IMR-90 (cell line): ENCODE measurements around the gene BCAS4. TPM values are rescaled to one million over a fixed set of nuclear protein-coding genes. Genes with fewer than 3 reads are reported as not detected.

Experiments
- ATAC-seq: fragments of 200-7000 bp; cut with Tn5 transposase; 2 replicates; pipeline ENCODE4 v1.9.1; 2020; ENCODE audit warnings: low read depth, mild to moderate bottlenecking, moderate library complexity
- BruUV-seq: library from RNA; stranded (reverse); fragments of 400-500 nt; replicated peaks from 2 replicates; lab custom pipeline; 2021; lab: Mats Ljungman, UMichigan
- CTCF ChIA-PET: fragments of 300-600 bp; formaldehyde crosslinking; extraction: SDS; loops from one replicate; lab custom pipeline; 2021; ENCODE audit warnings: antibody characterized with exemption; lab: Yijun Ruan, JAX
- POLR2A ChIA-PET: fragments of 300-600 bp; sonication (Branson Sonifier 250); formaldehyde crosslinking; loops from one replicate; lab custom pipeline; 2022; ENCODE audit warnings: antibody characterized with exemption; ENCODE audit not compliant: unreplicated experiment; lab: Charles Lee
- DNase-seq: peaks from one replicate; pipeline ENCODE4 v3.0.0; 2013
- H2AFZ ChIP-seq: replicated peaks from 2 replicates; pipeline ENCODE3; 2013; ENCODE audit warnings: low read length, mild to moderate bottlenecking; ENCODE audit not compliant: poor library complexity
- H2AK5ac ChIP-seq: 2 replicates; pipeline ENCODE4 v1.6.1; 2013; ENCODE audit warnings: low read depth, low read length, inconsistent platforms
- H2AK9ac ChIP-seq: replicated peaks from 2 replicates; pipeline ENCODE3; 2013; ENCODE audit warnings: mild to moderate bottlenecking, low read depth, low read length, moderate library complexity; ENCODE audit not compliant: poor library complexity
- H2BK120ac ChIP-seq: 2 replicates; pipeline ENCODE4 v1.6.1; 2013; ENCODE audit warnings: low read depth, low read length, inconsistent platforms
- H2BK15ac ChIP-seq: 3 replicates; pipeline ENCODE4 v1.6.1; 2013; ENCODE audit warnings: low read depth, low read length, inconsistent platforms
- H2BK20ac ChIP-seq: 2 replicates; pipeline ENCODE4 v1.6.1; 2013; ENCODE audit warnings: low read depth, mild to moderate bottlenecking, inconsistent platforms, low read length, moderate library complexity
- H2BK5ac ChIP-seq: 2 replicates; pipeline ENCODE4 v1.6.1; 2013; ENCODE audit warnings: mild to moderate bottlenecking, low read depth, low read length, inconsistent platforms; ENCODE audit not compliant: poor library complexity, severe bottlenecking
- H3K14ac ChIP-seq: replicated peaks from 2 replicates; pipeline ENCODE4 v1.6.1; 2013; ENCODE audit warnings: low read depth, low read length, inconsistent platforms
- H3K18ac ChIP-seq: 2 replicates; pipeline ENCODE4 v1.6.1; 2013; ENCODE audit warnings: low read depth, low read length, control low read depth
- H3K23ac ChIP-seq: 2 replicates; pipeline ENCODE4 v1.6.1; 2013; ENCODE audit warnings: low read depth, low read length, inconsistent platforms
- H3K27ac ChIP-seq: 2 replicates; pipeline ENCODE4 v1.5.1; 2013; ENCODE audit warnings: mild to moderate bottlenecking, control low read depth, low read length; ENCODE audit not compliant: insufficient read depth
- H3K27me3 ChIP-seq: 2 replicates; pipeline ENCODE4 v1.6.1; 2013; ENCODE audit warnings: low read length; ENCODE audit not compliant: control insufficient read depth, insufficient read depth
- H3K36me3 ChIP-seq: 2 replicates; pipeline ENCODE4 v1.6.1; 2013; ENCODE audit warnings: low read length, mixed read lengths; ENCODE audit not compliant: control insufficient read depth, insufficient read depth
- H3K4ac ChIP-seq: 2 replicates; pipeline ENCODE4 v1.6.1; 2013; ENCODE audit warnings: low read depth, low read length, inconsistent platforms
- H3K4me1 ChIP-seq: 2 replicates; pipeline ENCODE4 v1.6.1; 2013; ENCODE audit warnings: low read length, mixed read lengths; ENCODE audit not compliant: control insufficient read depth, insufficient read depth
- H3K4me2 ChIP-seq: 2 replicates; pipeline ENCODE4 v1.6.1; 2013; ENCODE audit warnings: low read depth, mild to moderate bottlenecking, control low read depth, low read length, moderate library complexity
- H3K4me3 ChIP-seq: 2 replicates; pipeline ENCODE4 v1.5.1; 2013; ENCODE audit warnings: low read depth, mild to moderate bottlenecking, control low read depth, low read length, moderate library complexity; ENCODE audit not compliant: insufficient read depth
- H3K56ac ChIP-seq: 2 replicates; pipeline ENCODE4 v1.6.1; 2013; ENCODE audit warnings: low read length, inconsistent platforms; ENCODE audit not compliant: insufficient read depth; ENCODE audit errors: extremely low read depth
- H3K79me1 ChIP-seq, 2 experiments: 2 replicates each; pipeline ENCODE4 v1.6.1; 2013; ENCODE audit warnings: low read length in 2 of 2, inconsistent platforms in 1 of 2, low read depth in 1 of 2
- H3K9ac ChIP-seq: 2 replicates; pipeline ENCODE4 v1.6.1; 2013; ENCODE audit warnings: low read depth, low read length, control low read depth
- H3K9me1 ChIP-seq: 2 replicates; pipeline ENCODE4 v1.6.1; 2013; ENCODE audit warnings: low read length, inconsistent platforms; ENCODE audit not compliant: insufficient read depth
- H3K9me3 ChIP-seq: 2 replicates; pipeline ENCODE4 v1.6.1; 2013; ENCODE audit warnings: low read length; ENCODE audit not compliant: control insufficient read depth, insufficient read depth
- H4K20me1 ChIP-seq: 2 replicates; pipeline ENCODE4 v1.6.1; 2013; ENCODE audit warnings: low read length, inconsistent platforms; ENCODE audit not compliant: insufficient read depth
- H4K5ac ChIP-seq: 2 replicates; pipeline ENCODE4 v1.6.1; 2013; ENCODE audit warnings: mild to moderate bottlenecking, low read depth, low read length, control low read depth
- H4K8ac ChIP-seq, 2 experiments: 2 replicates each; pipeline ENCODE4 v1.6.1; 2013; ENCODE audit warnings: low read depth in 2 of 2, low read length in 2 of 2, control low read depth in 1 of 2, inconsistent platforms in 1 of 2
- H4K91ac ChIP-seq: 2 replicates; pipeline ENCODE4 v1.6.1; 2013; ENCODE audit warnings: low read depth, low read length, inconsistent platforms; ENCODE audit not compliant: insufficient read depth
- BHLHE40 ChIP-seq: fragments of 150-350 bp; IDR thresholded peaks from 2 replicates; pipeline ENCODE4 v1.6.1; 2016; ENCODE audit warnings: mild to moderate bottlenecking, low read depth, low read length
- FOS ChIP-seq: fragments of 150-350 bp; IDR thresholded peaks from 2 replicates; pipeline ENCODE4 v1.6.1; 2016; ENCODE audit warnings: low read depth, low read length
- NFE2L2 ChIP-seq: fragments of 150-350 bp; IDR thresholded peaks from 2 replicates; pipeline ENCODE4 v1.6.1; 2016; ENCODE audit warnings: low read depth, mild to moderate bottlenecking, low read length
- POLR2A ChIP-seq: IDR thresholded peaks from 2 replicates; pipeline ENCODE4 v1.6.1; 2012; ENCODE audit warnings: mild to moderate bottlenecking, low read depth, low read length
- RCOR1 ChIP-seq: IDR thresholded peaks from 2 replicates; pipeline ENCODE4 v1.6.1; 2012; ENCODE audit warnings: mild to moderate bottlenecking, low read length, improper control_type of control experiment; ENCODE audit not compliant: insufficient replicate concordance
- WGBS, 2 experiments: methylation state at CpG; one replicate each; pipeline versions ENCODE4 v1.1.5 to v1.1.7; 2013; ENCODE audit warnings: missing lambda C conversion rate in 2 of 2; ENCODE audit not compliant: insufficient read length in 1 of 2; ENCODE audit errors: extremely low coverage in 2 of 2; 5-methylcytosine and 5-hydroxymethylcytosine counted together
- dilution Hi-C: fragments of 300-500 bp; cut with HindIII; formaldehyde crosslinking; loops from one replicate; pipeline ENCODE4 v1.14.3; 2018; ENCODE audit warnings: low sequenced_read_pairs; ENCODE audit not compliant: unreplicated experiment
- in situ Hi-C: fragments of 300-500 bp; cut with MboI; formaldehyde crosslinking; loops from 3 replicates; pipeline ENCODE4 v1.14.3; 2019; ENCODE audit warnings: low sequenced_read_pairs, inconsistent platforms, mixed read lengths
- intact Hi-C: fragments of 100-400 bp; cut with micrococcal nuclease; formaldehyde crosslinking; loops from 2 replicates; pipeline ENCODE4 v1.10.0; 2022
- polyA plus RNA-seq, 3 experiments: library from polyadenylated mRNA; depleted of rRNA; stranded (reverse); fragments of >200 nt; gene quantifications; 2 replicates each; pipeline ENCODE4 v1.2.3, GENCODE V29; 2012; ENCODE audit warnings: low replicate concordance in 1 of 3
- total RNA-seq: library from RNA; depleted of rRNA; stranded (reverse); fragments of >200 nt; gene quantifications from 2 replicates; pipeline ENCODE4 v1.2.3, GENCODE V29; 2012
- TF ChIP-seq, protein P1 (sequence below): fragments of 150-350 bp; IDR thresholded peaks from 2 replicates; pipeline ENCODE4 v1.6.1; 2017; ENCODE audit warnings: mild to moderate bottlenecking, antibody characterized with exemption, low read length, low read depth

BCAS4 gene
- total and polyA plus RNA-seq, 2 of the 4 experiments (the other 2 are of a cell fraction): 42.7 to 47.5 TPM

DNA sequence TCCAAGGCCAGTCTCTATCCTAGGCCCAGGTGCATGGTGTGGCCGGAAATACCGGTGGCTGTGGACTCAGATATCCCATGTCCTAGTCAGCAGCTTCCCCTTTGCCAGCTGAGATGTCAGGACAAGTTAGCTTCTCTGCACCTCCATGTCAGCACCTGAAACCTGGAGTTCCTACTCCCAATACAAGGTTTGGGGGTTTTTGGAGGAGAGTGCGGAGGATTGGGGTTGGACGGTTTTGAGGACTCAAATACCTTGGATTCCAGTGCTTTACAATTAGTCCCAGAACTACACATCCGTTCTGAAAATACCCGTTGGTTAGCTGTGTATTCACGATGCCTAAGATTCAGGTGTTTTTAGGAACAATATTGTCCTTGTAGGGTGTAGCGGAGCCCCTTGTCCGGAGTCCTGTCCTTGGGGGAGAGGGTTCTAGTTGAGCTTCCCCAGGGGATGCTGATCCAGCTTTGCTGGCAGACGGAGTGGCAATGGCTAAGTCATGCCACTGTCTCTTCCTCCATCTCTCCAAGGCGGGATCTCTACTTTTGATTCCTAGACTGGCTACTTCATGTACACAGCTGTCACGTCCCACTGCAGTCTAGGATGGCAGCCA is 91.4 kb downstream of the BCAS4 start:
- no CpG with 5 or more reads among the region's 12 CpGs for WGBS, 2 experiments
- Histone ChIP-seq H3K9me3 (0 out of 2 replicates have a peak, but pooled peaks cover 2% of the 10 kb centered on the region), H2AK9ac (no peak overlapping the region), H3K23ac (no peak overlapping the region), H3K14ac (no peak overlapping the region), H3K18ac (no peak overlapping the region), H3K4me1 (peaks cover 3% of the 10 kb centered on the region; the same call in 1 of the 2 replicates), H3K9ac (no peak overlapping the region), H3K27me3 (no peaks in the 10 kb centered on the region), H3K9me1 (peaks cover 24% of the 10 kb centered on the region), H4K8ac (no peak overlapping the region), H3K4me2 (no peak overlapping the region), H2BK15ac (no peak overlapping the region), H3K4ac (no peak overlapping the region), H2AFZ (peak overlapping the region; percentile 33), H3K4me3 (no peak overlapping the region), H4K91ac (no peak overlapping the region), H2BK120ac (no peak overlapping the region), H2BK5ac (no peak overlapping the region), H3K27ac (no peak overlapping the region), H2BK20ac (no peak overlapping the region), H3K56ac (no peak overlapping the region), H4K20me1 (peaks cover 31% of the 10 kb centered on the region), H3K36me3 (peaks cover 14% of the 10 kb centered on the region), H4K5ac (no peak overlapping the region), H3K79me1 (peaks cover 21 to 53% of the 10 kb centered on the region in 2 experiments), H2AK5ac (no peak overlapping the region)
- CTCF ChIA-PET: interaction anchor here (0.6 kb wide), 1 partner anchor 92 kb away, joined by 3 read pairs; the partner anchor contains the start of gene BCAS4
- in situ Hi-C loops: no loop called here
- intact Hi-C loops: no loop called here
- ATAC-seq: no peak
- no peak for DNase-seq
- dilution Hi-C loops: no loop called here
- BruUV-seq: no TSS peak
- TF ChIP-seq NFE2L2 (no peak), POLR2A (no peak), FOS (no peak), RCOR1 (no peak), BHLHE40 (no peak)
- TF ChIP-seq, protein P1, sequence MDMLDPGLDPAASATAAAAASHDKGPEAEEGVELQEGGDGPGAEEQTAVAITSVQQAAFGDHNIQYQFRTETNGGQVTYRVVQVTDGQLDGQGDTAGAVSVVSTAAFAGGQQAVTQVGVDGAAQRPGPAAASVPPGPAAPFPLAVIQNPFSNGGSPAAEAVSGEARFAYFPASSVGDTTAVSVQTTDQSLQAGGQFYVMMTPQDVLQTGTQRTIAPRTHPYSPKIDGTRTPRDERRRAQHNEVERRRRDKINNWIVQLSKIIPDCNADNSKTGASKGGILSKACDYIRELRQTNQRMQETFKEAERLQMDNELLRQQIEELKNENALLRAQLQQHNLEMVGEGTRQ: no peak
- POLR2A ChIA-PET: no interaction called here
